GM12878 (cell line): ENCODE measurements around the gene CCSER1. TPM values are rescaled to one million over a fixed set of nuclear protein-coding genes. Genes with fewer than 3 reads are reported as not detected.

Experiments used
- ATAC-seq: fragments of 200-7000 bp; cut with Tn5 transposase; 3 replicates; pipeline ENCODE4 v1.9.1; 2020; ENCODE audit warnings: mild to moderate bottlenecking, moderate library complexity
- BruUV-seq: library from RNA; stranded (reverse); fragments of 400-500 nt; replicated peaks from 2 replicates; lab custom pipeline; 2021; lab: Mats Ljungman, UMichigan
- CTCF ChIA-PET: fragments of 300-600 bp; sonication (Branson Sonifier 250); formaldehyde crosslinking; extraction: SDS; loops from one replicate; lab custom pipeline; 2021; ENCODE audit warnings: inconsistent platforms; lab: Yijun Ruan, JAX
- POLR2A ChIA-PET: fragments of 350-600 bp; formaldehyde crosslinking; extraction: SDS; loops from one replicate; lab custom pipeline; 2021; ENCODE audit warnings: inconsistent platforms; lab: Charles Lee
- RAD21 ChIA-PET: fragments of 300-600 bp; sonication (Branson Sonifier 250); formaldehyde crosslinking; loops from one replicate; lab custom pipeline; 2023; ENCODE audit warnings: antibody characterized with exemption; ENCODE audit not compliant: unreplicated experiment; lab: Charles Lee
- SMC1A ChIA-PET: fragments of 300-600 bp; sonication (Branson Sonifier 250); formaldehyde crosslinking; loops from one replicate; lab custom pipeline; 2023; ENCODE audit not compliant: unreplicated experiment, uncharacterized antibody; lab: Charles Lee
- DNase-seq: peaks from one replicate; pipeline ENCODE4 v3.0.0-alpha.2; 2011; ENCODE audit warnings: low read depth, low spot score
- FAIRE-seq: peaks from 3 replicates; lab custom pipeline; 2011; peaks lifted over from hg19 to GRCh38; lab: Jason Lieb, UNC
- H2AFZ ChIP-seq: 2 replicates; pipeline ENCODE4 v1.6.0; 2011; ENCODE audit warnings: low read depth, low read length, control low read depth; ENCODE audit not compliant: control insufficient read depth
- H3K27ac ChIP-seq: 2 replicates; pipeline ENCODE4 v1.5.1; 2011; ENCODE audit warnings: control low read depth; ENCODE audit not compliant: control insufficient read depth, insufficient read depth
- H3K27me3 ChIP-seq, 2 experiments: replicated peaks in 1 of 2; 2 replicates each; pipeline versions ENCODE4 v1.6.0 to v1.6.1; 2011; ENCODE audit warnings: low read length in 1 of 2; ENCODE audit not compliant: control insufficient read depth in 2 of 2, insufficient read depth in 2 of 2
- H3K36me3 ChIP-seq, 2 experiments: 2 replicates each; pipeline ENCODE4 v1.5.1; 2011; ENCODE audit warnings: low read length in 1 of 2; ENCODE audit not compliant: control insufficient read depth in 2 of 2, insufficient read depth in 2 of 2
- H3K4me1 ChIP-seq: 2 replicates; pipeline ENCODE4 v1.6.1; 2011; ENCODE audit warnings: mild to moderate bottlenecking, low read length, moderate library complexity, mixed read lengths; ENCODE audit not compliant: control insufficient read depth, insufficient read depth
- H3K4me2 ChIP-seq: 2 replicates; pipeline ENCODE4 v1.6.0; 2011; ENCODE audit warnings: control low read depth; ENCODE audit not compliant: control insufficient read depth, insufficient read depth
- H3K4me3 ChIP-seq: fragments of 200-600 bp; sonication (generic); 2 replicates; pipeline ENCODE4 v1.5.1; 2016
- H3K79me2 ChIP-seq: 2 replicates; pipeline ENCODE4 v1.6.0; 2011; ENCODE audit warnings: low read length; ENCODE audit not compliant: control insufficient read depth, insufficient read depth
- H3K9ac ChIP-seq: 2 replicates; pipeline ENCODE4 v1.8.0; 2011; ENCODE audit warnings: low read length, control low read depth, mixed read lengths; ENCODE audit not compliant: control insufficient read depth, insufficient read depth
- H3K9me3 ChIP-seq: replicated peaks from 3 replicates; pipeline ENCODE4 v1.5.1; 2011; ENCODE audit warnings: mild to moderate bottlenecking, low read length; ENCODE audit not compliant: control insufficient read depth, insufficient read depth
- H4K20me1 ChIP-seq: 2 replicates; pipeline ENCODE4 v1.6.0; 2011; ENCODE audit not compliant: control insufficient read depth, insufficient read depth
- ASH2L ChIP-seq: fragments of 300-600, 200-600 bp; sonication (generic); IDR thresholded peaks from 2 replicates; pipeline ENCODE4 v1.6.1; 2017; ENCODE audit warnings: low read depth, mild to moderate bottlenecking, borderline replicate concordance
- BHLHE40 ChIP-seq, 2 experiments: fragments of 450-650 bp in 1 of 2; IDR thresholded peaks; 2 replicates each; pipeline ENCODE4 v1.6.1; 2011 to 2017; ENCODE audit warnings: low read depth in 2 of 2, borderline replicate concordance in 1 of 2, improper control_type of control experiment in 1 of 2, low read length in 1 of 2, mild to moderate bottlenecking in 1 of 2
- CHD1 ChIP-seq: IDR thresholded peaks from 2 replicates; pipeline ENCODE4 v1.6.1; 2012; ENCODE audit warnings: low read depth, low read length, improper control_type of control experiment
- FOS ChIP-seq: IDR thresholded peaks from 3 replicates; pipeline ENCODE4 v1.6.1; 2011; ENCODE audit warnings: borderline replicate concordance; ENCODE audit not compliant: insufficient read length; ENCODE audit errors: extremely low read depth
- PAX8 ChIP-seq: fragments of 450-650 bp; IDR thresholded peaks from 2 replicates; pipeline ENCODE4 v1.6.1; 2017; ENCODE audit warnings: mild to moderate bottlenecking, moderate library complexity
- PKNOX1 ChIP-seq: fragments of 450-650 bp; IDR thresholded peaks from 2 replicates; pipeline ENCODE4 v1.6.1; 2016; ENCODE audit warnings: mild to moderate bottlenecking
- REST ChIP-seq: IDR thresholded peaks from 2 replicates; pipeline ENCODE4 v1.6.1; 2012; ENCODE audit warnings: mild to moderate bottlenecking, low read depth, low read length
- SIX5 ChIP-seq: IDR thresholded peaks from 2 replicates; pipeline ENCODE4 v1.6.1; 2011; ENCODE audit warnings: mild to moderate bottlenecking, low read depth, low read length, moderate library complexity; ENCODE audit not compliant: severe bottlenecking
- SKIL ChIP-seq: fragments of 450-650 bp; IDR thresholded peaks from 2 replicates; pipeline ENCODE4 v1.6.1; 2017; ENCODE audit warnings: mild to moderate bottlenecking, low read depth, inconsistent platforms; ENCODE audit not compliant: poor library complexity, severe bottlenecking
- SMARCA5 ChIP-seq: fragments of 450-650 bp; IDR thresholded peaks from 2 replicates; pipeline ENCODE4 v1.6.1; 2017; ENCODE audit warnings: mild to moderate bottlenecking
- SP1 ChIP-seq: IDR thresholded peaks from one replicate; pipeline ENCODE4 v1.6.1; 2011; ENCODE audit warnings: low read depth, low read length
- SUZ12 ChIP-seq: fragments of 200-600 bp; sonication (generic); IDR thresholded peaks from one replicate; pipeline ENCODE4 v1.6.1; 2018; ENCODE audit warnings: antibody characterized with exemption, mild to moderate bottlenecking; ENCODE audit not compliant: unreplicated experiment
- ZNF687 ChIP-seq: fragments of 450-650 bp; IDR thresholded peaks from 2 replicates; pipeline ENCODE4 v1.6.1; 2017; ENCODE audit warnings: mild to moderate bottlenecking, moderate library complexity
- in situ Hi-C: fragments of 300-500 bp; cut with MboI; formaldehyde crosslinking; loops from 9 replicates; pipeline ENCODE4 v1.14.3; 2018; ENCODE audit warnings: mixed read lengths
- intact Hi-C: fragments of 100-400 bp; cut with micrococcal nuclease; formaldehyde crosslinking; loops from one replicate; pipeline ENCODE4 v1.14.2; 2022; ENCODE audit not compliant: unreplicated experiment
- polyA plus RNA-seq, 11 experiments: library from polyadenylated mRNA; depleted of rRNA in 4 of 11; unstranded in 6 of 11; stranded (reverse) in 5 of 11; fragments of >200 nt; fragmentation: Nextera tagmentation in 4 of 11; fragmentation: Illumina TruSeq in 1 of 11; extraction: Ambion mirVana in 4 of 11; extraction: Trizol in 1 of 11; gene quantifications; 1 replicate in 1 of 11; 2 replicates in 10 of 11; pipeline versions ENCODE4 v1.2.1 to v1.2.3, GENCODE V29; 2011 to 2016; ENCODE audit warnings: inconsistent platforms in 2 of 11, missing spikeins in 2 of 11, low read depth in 1 of 11
- total RNA-seq, 4 experiments: library from RNA; depleted of rRNA in 3 of 4; stranded (reverse); fragments of >200 nt in 3 of 4; fragmentation: Illumina TruSeq in 1 of 4; extraction: Trizol in 1 of 4; gene quantifications; 2 replicates each; pipeline versions ENCODE4 v1.2.1 to v1.2.3, GENCODE V29; 2013 to 2021

The CCSER1 gene
- total and polyA plus RNA-seq, 10 of the 15 experiments (the other 5 are each of a cell fraction or from before 2014, with no cell fraction given) = 0.22 to 2.7 (median 1.0) TPM

- TF ChIP-seq ZNF687 = no peak
Observed at GRCh38 chr4:91525621-91526020, 1398.4 kb downstream of the CCSER1 start (continued).

- ChIA-PET CTCF (no interaction called here), POLR2A (no interaction called here), SMC1A (no interaction called here), RAD21 (no interaction called here)
- no TSS peak for BruUV-seq
- Histone ChIP-seq H3K4me2 (no peak overlapping the region), H3K36me3 (no peaks in the 10 kb centered on the region), H3K27ac (no peak overlapping the region), H3K9ac (no peak overlapping the region), H2AFZ (no peak overlapping the region), H3K4me1 (no peaks in the 10 kb centered on the region), H3K4me3 (no peak overlapping the region), H3K9me3 (no peaks in the 10 kb centered on the region), H3K79me2 (no peaks in the 10 kb centered on the region), H3K27me3 (no peaks in the 10 kb centered on the region), H4K20me1 (no peaks in the 10 kb centered on the region)
- DNase-seq (no peak), FAIRE-seq (no peak), ATAC-seq (no peak)
- intact Hi-C loops = no loop called here
- in situ Hi-C loops = no loop called here
- no peak for TF ChIP-seq REST
- TF ChIP-seq ASH2L = no peak
- TF ChIP-seq SIX5 = no peak
- TF ChIP-seq SP1 = no peak
- no peak for TF ChIP-seq FOS
- no peak for TF ChIP-seq SUZ12
- no peak for TF ChIP-seq BHLHE40 (IDR thresholded peaks at IDR 0.05; ENCODE audit: borderline replicate concordance in 1 of 2, low read depth in 2 of 2, low read length in 1 of 2)
- no peak for TF ChIP-seq SKIL
- no peak for TF ChIP-seq SMARCA5
- no peak for TF ChIP-seq PAX8
- TF ChIP-seq PKNOX1 = no peak
- no peak for TF ChIP-seq CHD1
Observed at GRCh38 chr4:91527056-91527455, 1399.9 kb downstream of the CCSER1 start.
